Stimulated activated CD8-positive, alpha-beta memory T cell treated with anti-CD3 and anti-CD28 coated beads, Interleukin-7, amount 100 ng/mL, for 1 hour (primary cell): ENCODE measurements around the gene COL27A1.

Source experiments
- DNase-seq, 2 donors: peaks; one replicate each; pipeline ENCODE4 v3.0.0-alpha.2; 2020; ENCODE audit warnings: low read depth in 2 of 2

COL27A1 gene

DNA sequence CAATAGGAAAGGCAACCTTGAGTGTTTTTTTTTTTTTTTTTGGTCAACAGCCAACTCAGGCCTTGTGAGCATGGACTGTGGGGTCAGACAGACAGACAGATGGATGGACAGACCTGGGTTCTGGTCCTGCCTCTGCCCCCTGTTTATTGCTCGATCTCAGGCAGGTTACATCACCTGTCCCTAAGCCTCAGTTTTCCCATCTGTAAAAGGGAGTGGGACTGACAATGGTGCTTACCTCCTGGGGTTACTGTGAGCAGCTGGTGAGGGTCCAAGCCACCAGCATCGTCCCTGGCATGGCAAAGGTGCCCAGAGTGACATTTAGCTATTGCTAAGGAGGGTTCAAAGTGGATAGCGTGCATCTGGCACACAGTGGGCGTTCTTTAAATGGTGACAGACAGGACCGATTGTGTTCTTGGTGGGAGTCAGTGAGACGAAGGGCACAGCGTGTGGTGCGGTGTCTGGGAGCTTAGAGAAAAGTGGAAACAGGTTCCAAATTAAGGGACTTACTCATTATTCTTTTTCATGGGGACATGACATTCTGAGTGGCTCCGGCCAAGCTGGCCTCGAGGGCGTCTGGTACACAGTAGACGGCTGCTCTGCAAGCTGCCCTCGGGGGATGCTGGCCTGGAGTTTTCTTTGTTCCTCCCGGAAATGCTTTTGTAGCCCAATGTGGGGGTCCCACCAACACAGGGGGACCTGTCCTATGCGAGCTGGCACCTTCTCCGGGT is 72.1 kb downstream of the COL27A1 start:
- DNase-seq, result no peak

DNA sequence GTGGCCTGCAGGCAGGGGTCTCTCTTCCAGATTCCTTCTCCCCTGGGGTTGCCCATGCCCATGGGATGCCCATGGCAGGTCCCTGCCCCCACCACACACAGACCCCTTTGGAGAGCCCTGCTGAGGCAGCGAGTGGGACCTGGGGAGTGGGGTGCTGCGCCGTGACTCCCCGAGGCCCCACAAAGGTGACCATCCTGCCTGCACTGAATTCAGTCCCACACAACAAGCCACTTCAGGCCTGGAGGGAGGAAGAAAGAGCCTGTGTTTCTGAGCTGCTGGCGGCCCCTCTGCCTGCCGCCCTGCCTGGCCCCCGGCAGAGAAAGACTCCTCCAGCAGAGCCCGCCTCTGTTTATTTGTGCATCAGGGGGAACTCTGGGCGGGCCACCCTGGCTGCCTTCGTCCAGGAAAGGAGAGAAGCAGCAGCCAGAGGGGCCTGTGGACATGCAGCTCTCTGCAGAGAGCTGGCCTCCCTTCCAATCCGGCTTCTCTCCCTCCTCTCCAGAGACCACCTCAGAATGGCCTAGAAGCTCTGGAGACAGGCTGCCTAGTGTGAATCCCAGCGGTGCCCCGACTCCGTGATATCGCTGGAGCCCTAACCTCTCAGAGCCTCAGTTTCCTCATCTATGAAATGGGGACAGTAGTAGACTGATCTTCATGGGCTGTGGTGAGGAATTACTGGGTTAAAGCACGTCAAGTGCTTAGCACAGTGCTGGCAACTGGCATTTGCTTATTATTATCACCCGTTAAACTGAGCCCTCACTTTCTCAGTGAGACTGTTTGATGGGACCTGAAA is 72.9 kb downstream of the COL27A1 start:
- no peak for DNase-seq

DNA sequence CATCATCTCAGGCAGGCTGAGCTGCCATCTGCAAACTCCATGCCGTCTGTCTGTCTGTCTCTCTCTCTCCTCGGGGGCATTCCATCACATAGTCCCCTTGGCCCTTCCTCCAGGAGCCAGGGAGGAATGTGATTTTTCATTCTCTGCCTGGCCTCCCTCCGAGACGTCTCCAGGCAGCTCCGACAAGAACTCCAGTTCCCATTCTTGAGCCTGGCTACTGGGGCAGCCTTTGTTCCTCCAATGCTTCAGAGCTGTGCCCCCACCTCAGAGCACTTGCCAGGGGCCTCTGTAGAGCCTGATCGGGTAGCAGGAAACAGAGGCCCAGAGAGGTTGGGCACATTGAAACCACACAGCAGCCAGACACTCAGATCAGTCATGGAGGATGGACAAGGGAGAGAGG is 74.0 kb downstream of the COL27A1 start:
- no peak for DNase-seq

DNA sequence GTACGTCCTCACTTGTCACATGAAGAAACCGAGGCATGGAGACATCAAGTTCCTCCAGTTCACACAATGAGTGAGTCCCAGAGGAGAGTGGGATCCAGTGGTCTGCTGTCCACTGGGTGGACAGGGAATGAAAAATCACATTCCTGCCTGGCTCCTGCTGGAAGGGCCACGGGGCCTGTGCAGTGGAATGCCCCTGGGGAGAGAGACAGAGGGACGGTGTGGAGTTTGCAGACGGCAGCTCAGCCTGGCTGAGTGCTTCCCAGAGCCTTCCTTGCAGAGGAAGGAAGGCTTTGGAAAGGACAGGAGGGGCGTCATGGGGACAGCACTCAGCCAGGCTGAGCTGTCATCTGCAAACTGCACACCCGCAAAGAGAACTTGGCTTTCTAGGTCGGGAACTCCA is 74.7 kb downstream of the COL27A1 start:
- no peak for DNase-seq

DNA sequence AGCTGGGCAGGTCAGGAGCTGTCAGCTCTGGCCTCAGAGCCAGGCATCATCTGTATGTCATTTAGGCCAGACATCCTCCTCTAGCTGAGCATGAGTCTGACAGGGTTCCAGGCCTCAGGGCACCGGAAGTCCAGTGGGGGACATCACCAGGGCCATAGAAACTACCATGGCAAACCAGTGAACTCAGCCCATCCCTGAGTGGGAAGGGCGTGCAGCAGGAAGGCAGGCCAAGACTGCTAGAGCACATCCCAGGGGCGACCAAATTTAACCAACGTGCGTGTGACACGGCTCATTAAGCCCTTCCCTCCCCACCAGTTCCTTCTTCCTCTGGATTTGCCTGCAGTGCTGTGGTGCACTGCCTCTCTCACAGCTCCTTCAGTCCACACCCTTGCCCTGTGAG is 75.9 kb downstream of the COL27A1 start:
- no peak for DNase-seq

DNA sequence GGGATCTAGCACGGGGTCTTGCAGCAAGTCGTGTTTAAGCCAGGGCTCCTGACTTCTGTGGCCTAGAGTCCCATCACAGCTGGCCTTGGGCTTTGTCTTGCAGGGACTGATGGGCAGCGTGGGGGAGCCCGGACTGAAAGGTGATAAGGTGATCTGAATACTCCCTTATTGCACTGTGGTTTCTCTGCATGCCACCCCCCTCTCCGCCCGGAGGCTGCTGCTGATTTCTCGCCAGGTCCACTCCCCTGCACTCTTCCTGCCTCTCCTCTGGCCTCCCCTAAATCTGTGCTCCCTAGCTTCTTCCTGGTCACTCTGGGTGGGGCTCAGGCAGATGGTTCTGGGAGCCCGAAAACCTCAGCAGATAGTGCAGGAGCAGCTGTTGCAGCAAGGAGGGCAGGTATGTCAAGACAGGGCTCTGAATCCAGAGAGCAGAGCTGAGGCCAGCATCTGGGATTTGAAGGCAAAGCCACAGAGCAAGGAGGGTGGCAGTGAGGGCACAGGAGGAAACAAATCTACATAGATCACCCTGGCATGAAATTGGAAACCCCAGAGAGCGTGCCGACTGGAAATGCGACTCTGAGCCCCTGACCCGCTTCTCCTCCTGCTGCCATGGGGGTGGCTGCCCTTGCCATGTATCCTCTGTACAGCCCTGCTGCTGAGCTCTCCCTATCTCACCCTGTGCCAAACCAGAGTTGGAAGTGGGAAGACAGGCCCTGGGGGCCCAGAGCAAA is 76.5 kb downstream of the COL27A1 start:
- no peak for DNase-seq

DNA sequence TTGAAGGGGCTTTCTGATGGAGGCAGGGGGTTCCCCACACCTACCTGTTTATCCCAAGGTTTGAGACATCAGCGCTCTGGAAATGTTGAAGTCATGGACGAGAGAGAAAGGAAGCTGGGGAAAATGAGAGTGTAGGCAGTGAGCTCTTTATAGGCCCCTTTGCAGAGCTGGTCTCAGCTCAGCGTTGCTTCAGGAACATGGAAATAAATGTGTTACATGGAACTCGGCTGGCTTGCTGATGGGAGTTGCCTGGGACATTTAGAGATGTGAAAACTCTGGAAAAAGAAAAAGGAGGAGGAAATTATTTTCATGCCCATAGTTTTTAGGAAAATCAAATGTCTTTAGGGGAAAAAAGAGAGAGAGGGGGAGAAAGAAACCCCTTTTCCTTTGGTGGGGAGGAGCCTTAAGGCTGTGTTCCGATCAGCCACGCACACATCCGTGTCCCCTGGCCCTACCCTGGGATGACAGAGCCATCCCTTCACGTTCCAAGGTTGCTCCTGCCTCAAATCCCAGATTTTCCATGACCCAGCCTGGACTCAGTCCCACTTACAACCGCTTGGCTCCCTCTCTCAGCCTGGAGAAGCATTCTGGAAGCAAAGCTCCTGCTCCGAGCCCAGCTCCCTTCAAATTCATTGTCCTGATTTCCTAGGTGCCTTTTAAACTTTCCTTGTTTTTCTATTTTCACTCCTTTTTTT is 78.3 kb downstream of the COL27A1 start:
- no peak for DNase-seq

DNA sequence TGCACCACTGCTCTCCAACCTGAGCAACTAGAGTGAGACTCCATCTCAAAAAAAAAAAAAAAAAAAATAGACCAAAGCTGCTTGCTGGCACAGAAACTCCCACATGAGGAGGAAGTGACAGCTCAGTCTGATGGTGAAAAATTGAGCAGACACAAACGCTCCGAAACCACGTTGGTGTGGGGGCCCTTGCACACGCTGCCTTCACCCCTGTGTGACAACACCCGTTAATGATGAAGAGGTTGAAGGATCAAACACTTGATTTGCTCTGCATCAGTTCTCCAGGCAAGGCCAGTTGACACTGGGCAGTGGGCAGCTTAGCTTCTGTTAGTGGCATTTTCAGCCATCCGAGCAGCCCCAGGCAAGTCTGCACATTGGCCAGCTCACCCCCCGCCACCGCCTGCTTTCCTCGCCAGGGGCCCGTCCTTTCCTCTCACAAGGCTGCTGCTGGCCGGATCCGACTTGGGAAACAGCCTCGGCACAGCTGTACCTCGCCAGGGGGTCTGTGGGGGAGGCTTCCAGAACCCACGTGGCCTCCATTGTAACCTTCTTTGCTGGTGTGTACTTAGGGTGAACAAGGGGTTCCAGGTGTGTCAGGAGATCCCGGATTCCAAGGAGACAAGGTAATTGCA is 79.8 kb downstream of the COL27A1 start:
- DNase-seq, result no peak

DNA sequence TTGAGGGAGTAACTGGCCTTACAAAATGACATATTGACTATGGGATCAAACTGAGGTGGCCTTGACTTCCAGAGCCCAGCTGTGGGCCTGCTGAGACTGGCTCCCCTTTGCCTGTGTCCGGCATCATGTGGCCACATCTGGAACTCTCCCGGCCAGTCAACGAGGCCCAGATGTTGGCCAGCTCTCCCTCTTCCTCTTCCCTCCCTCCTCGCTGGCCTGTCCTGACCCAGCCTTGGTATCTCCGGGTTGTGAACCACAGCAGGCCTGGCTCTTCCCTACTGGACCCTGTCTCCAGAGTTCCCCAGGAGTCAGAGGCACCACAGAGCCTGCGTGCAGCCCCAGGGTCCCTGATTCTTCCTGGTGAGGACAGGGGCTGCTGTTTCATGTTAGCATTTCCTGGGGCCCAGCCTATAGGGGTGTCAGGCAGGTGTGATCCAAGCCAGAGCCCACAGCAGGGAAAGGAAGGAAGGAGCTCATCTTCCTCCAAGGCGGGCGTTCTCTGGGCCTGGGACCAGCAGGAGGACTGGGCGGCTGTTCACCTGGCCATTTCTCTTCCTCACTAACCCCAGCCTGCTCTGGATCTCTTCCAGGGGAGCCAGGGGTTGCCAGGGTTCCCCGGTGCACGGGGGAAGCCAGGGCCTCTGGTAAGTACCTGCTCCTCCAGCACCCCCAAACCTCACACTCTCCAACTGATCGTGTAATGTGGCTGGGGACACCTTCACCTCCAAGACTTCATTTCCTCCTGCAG is 81.2 kb downstream of the COL27A1 start:
- DNase-seq, result no peak

DNA sequence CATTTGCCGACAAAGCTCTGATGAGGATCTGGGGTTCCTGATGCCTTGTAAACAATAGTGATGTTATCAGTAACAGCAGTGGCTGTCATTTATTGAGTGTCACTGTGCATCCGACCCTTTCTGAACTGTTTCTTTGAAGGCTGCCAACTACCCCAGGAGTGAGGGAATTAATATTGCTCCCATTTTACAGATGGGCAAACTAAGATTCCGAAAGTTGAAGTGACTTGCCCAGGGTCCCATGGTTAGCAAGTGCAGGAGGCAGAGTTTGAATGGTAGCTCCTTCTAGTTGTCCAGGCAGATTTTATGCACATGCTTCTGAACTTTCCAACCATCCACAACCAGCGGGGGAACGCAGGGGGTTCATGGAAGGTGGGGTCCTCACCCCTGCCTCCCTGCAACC is 81.9 kb downstream of the COL27A1 start:
- no peak for DNase-seq

DNA sequence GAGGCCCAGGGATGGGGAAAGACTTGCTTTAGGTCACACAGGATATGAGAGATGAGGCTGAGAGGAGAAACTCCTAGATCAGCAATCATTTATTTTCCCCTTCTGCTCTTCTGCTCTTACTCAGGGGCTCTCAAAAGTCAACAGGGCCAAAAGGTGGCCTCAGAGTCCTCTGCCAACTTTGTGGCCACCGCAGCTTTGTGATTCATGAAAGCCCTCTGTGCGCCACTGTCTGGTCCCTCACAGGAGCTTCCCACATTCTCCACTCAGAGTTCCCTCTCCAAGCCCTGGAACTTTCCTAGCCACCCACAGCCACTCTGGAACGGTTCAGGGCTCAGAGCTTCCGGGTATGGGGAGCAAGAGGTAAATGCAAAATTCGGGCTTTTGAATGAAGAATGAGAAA is 82.4 kb downstream of the COL27A1 start:
- no peak for DNase-seq

DNA sequence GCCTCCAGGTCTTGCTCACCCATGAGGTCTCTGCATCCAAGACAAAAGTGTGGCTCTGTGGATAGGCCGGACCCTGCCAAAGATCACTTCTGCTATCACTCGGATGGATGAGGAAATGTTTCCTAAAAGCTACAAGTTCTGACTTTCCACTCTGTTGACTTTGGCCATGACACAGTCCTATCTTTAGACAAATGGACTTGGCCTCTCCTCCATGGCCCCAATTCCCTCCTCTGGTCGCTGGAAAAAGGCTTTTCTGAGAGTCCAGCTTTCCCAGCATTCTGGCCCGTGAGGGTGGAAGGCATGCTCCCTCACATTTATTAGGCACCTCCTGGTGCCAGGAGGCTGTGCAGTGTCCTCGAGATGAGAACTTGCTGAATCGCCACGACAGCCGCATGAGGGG is 83.1 kb downstream of the COL27A1 start:
- DNase-seq, result no peak

DNA sequence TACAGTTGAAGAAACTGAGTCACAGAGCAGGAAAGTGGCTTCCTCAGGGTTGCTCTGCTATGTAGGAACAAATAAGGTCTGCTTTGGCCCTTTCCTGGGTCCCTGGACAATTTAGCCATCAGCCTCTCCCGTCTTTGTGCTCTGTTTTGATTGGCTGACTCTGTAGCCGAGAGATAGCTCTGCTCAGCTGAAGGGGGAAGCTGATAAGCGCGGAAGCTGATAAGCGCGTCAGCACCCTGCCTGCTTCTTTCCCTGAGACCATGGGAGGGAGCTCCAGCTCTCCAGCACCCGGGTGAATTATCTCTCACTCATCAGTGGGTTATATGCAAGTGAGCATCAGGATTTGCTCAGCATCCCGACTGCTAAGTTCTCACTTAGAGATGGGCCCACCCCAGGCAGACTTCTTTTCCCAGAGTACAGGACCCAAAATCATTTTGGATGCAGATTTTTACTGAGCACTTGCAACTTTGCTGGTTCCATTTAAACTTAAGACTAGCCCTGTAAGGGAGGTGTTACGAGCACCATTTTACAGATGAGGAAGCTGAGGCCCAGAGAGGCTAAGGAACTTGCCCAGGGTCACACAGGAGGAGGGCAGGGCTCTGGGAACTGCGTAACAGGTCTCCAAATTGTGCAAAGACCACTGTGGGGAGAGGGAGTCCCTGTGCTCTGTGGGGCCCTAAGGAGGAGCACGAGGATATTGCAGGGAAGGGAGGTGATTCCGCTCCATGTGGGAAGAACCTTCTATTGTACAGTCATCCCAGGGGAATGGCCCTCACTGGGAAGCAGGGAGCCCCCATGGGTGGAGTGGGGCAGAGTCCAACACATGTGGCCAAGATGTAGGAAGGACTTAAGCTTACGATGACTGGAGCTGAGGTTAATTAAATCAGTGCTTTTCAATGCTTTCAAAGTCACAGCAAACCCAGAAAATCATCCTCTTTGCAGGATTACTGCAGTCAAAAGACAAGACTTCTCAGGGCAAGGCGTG is 83.8 kb downstream of the COL27A1 start:
- DNase-seq, result no peak

DNA sequence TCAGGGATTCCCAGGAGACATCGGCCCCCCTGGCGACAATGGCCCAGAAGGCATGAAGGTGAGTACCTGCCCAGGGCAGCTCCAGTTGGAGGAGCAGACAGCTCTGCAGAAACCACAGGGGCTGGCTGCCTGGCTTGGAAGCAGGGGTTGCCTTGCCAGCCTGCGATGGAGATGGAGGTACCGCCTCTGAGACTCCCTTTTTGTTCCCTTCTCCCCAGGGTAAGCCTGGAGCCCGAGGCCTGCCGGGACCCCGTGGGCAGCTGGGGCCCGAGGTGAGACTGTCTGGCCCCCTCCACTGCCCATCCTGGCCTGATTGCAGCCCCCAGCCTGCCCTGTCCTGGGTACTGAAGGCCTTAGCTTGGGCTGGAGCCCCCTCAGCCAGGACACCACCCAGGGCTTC is 84.9 kb downstream of the COL27A1 start:
- DNase-seq, result no peak

DNA sequence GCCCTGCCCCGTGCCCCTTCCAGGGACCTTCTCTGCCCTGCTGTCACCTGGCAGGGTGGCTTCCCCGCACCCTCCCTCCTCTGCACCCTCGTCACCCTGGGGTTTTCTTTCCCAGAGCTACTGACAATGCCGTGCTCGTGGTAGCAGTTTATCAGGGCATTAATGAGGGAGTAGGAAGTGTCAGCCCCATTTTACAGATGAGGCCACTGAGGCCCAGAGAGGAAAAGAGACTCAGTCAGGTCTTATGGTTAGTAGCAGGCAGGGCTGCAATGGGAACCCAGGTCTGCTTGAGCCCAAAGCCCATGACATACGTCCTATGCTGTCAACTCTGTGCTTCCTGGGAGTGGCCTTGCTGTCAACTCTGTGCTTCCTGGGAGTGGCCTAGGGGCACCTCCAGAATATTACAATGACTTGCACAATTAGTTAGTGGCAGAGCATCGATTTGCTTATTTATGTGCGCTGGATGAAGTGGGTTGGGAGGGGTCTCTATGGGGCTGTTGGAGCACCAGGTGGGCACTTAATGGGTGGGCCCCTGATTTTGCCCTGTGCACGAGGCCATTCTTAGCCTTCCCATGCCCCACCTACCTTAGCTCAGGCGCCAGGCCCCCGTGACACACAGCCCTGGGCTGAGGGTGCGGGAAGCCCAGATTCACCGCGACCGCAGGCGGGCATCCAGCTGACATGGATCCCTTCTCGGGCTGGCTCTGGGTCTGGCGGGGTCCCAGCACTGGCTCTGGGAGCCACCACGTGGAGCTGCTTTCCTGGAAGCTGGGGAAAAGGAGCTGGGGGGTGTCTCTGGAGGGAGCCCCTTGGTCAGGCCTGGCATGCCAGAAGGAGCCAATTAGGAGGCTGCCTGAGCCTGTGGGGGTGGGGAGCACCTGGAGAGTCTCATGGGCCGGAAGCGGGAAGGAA is 85.6 kb downstream of the COL27A1 start:
- DNase-seq, result no peak

DNA sequence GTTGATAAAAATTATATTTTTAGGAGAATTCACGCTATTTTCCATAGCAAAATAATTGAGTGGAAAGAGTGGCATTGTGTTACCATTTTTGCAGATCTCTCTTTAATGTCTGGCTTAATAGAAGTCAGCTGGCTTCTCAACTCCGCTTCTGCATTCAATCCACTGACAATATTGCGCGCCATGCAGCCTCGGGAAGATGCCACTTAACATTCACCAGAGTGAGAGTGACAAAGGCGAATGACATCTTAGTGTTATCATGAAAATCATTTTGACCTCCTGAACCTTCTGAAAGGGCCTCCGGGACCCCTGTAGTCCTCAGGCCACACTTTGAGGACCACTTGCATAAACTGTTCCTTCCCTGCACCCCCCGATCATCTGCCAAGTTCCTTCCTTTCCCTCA is 87.5 kb downstream of the COL27A1 start:
- no peak for DNase-seq

DNA sequence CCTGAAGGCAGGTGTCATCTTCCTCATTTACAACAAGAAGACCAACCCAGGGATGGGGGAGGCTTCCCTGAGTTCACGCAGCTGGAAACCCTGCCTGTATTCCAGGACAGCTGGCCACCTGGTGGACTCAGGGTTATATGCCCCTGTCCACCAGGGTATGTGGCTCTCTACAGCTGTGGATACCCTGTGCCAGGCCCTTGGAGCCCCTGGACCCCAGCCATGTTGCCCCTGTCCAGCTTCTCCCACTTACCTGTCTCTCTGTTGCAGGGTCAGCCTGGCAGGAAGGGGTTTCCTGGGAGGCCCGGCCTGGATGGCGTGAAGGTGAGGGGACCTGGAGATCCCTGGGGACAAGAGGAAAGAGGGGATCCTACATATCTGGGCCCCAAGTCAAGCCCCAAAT is 87.9 kb downstream of the COL27A1 start:
- DNase-seq, result no peak

DNA sequence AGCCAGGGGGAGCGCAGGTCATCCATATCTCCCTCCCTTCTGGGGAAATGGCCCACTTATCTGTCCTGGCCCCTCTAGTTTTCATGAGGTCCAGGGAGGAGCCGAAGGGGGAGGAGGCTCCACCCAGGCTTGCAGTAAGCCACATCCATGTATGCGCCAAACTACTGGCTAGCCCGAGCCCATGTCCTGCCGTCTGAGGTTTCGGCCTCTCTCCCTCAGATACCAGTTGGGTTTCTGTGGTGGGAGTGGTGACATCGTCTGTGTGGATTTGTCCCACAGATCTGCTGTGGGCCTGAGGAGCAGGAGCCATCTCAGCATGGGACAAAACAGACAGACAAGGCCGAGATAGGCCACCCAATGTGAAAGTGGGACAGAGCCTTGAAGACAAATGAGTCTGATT is 89.2 kb downstream of the COL27A1 start:
- no peak for DNase-seq

DNA sequence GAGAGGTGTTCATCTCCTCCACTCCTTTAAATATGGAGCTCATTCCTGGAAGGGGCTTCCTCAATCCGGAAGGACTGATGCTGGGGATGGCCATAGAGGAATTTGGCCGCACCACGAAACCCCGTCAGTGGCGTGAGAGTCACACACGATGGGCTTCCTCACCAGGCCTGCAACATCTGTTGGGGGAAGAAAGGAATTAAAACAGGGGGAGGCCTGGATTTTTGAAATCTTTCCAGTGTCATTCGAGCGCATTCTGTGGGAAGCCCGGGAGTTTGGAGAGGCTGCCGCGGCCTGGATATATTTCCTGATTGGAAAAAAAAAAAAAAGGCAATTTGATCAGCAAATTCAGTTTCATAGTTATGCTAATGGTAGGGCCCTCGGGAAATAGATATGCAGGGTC is 91.2 kb downstream of the COL27A1 start:
- DNase-seq, result no peak
